B cell (primary cell): Measurements from ENCODE around the gene INO80D. TPM values are rescaled to one million over a fixed set of nuclear protein-coding genes. Genes with fewer than 3 reads are reported as not detected.

ENCODE experiments used
- ATAC-seq: fragments of 200-7000 bp; cut with Tn5 transposase; one replicate; pipeline ENCODE4 v1.10.0; 2021; ENCODE audit warnings: low read depth, mild to moderate bottlenecking, moderate number of reproducible peaks, moderate library complexity
- CTCF ChIA-PET: fragments of 350-600 bp; sonication (Branson Sonifier 250); formaldehyde crosslinking; loops from one replicate; lab custom pipeline; 2021; ENCODE audit warnings: antibody characterized with exemption, inconsistent platforms; lab: Charles Lee
- POLR2A ChIA-PET: fragments of 350-600 bp; sonication (Branson Sonifier 250); formaldehyde crosslinking; loops from one replicate; lab custom pipeline; 2021; ENCODE audit warnings: antibody characterized with exemption; lab: Charles Lee
- DNase-seq: peaks from one replicate; pipeline ENCODE4 v3.0.0; 2013
- H2AFZ ChIP-seq: 2 replicates; pipeline ENCODE4 v1.6.1; 2012; ENCODE audit warnings: mild to moderate bottlenecking, low read depth, low read length; ENCODE audit not compliant: insufficient read depth, poor library complexity, severe bottlenecking
- H3K27ac ChIP-seq, 2 donors: 1 replicate in 1 of 2; 2 replicates in 1 of 2; pipeline ENCODE4 v1.5.1; 2012 to 2013; ENCODE audit warnings: low read length in 2 of 2, mild to moderate bottlenecking in 2 of 2, moderate library complexity in 1 of 2
- H3K27me3 ChIP-seq, 4 experiments: fragments of 200-600 bp in 1 of 4; sonication (generic) in 1 of 4; replicated peaks in 1 of 4; 1 replicate in 2 of 4; 2 replicates in 2 of 4; pipeline versions ENCODE4 v1.6.1 to v1.7.0; 2013 to 2016; ENCODE audit warnings: low read length in 3 of 4, mild to moderate bottlenecking in 2 of 4, mixed read lengths in 1 of 4, moderate library complexity in 1 of 4; ENCODE audit not compliant: insufficient read depth in 4 of 4, control insufficient read depth in 3 of 4; ENCODE audit errors: control extremely low read depth in 1 of 4
- H3K36me3 ChIP-seq, 2 experiments: replicated peaks in 1 of 2; 1 replicate in 1 of 2; 2 replicates in 1 of 2; pipeline versions ENCODE4 v1.6.1 to v1.7.1; 2013; ENCODE audit warnings: low read length in 1 of 2; ENCODE audit not compliant: insufficient read depth in 2 of 2, control insufficient read depth in 1 of 2; ENCODE audit errors: control extremely low read depth in 1 of 2, extremely low read depth in 1 of 2
- H3K4me1 ChIP-seq, 2 donors: fragments of 200-600 bp in 1 of 2; sonication (generic) in 1 of 2; 1 replicate in 1 of 2; 2 replicates in 1 of 2; pipeline versions ENCODE4 v1.5.1 to v1.6.1; 2013 to 2017; ENCODE audit warnings: low read length in 2 of 2; ENCODE audit not compliant: control insufficient read depth in 2 of 2, insufficient read depth in 2 of 2
- H3K4me2 ChIP-seq: replicated peaks from 2 replicates; pipeline ENCODE3; 2012; ENCODE audit warnings: mild to moderate bottlenecking, low read depth, low read length; ENCODE audit not compliant: poor library complexity, severe bottlenecking
- H3K4me3 ChIP-seq, 5 experiments: fragments of 200-600 bp in 1 of 5; sonication (generic) in 1 of 5; 1 replicate in 3 of 5; 2 replicates in 2 of 5; pipeline versions ENCODE4 v1.5.1 to v1.7.0; 2011 to 2016; ENCODE audit warnings: low read length in 4 of 5, mild to moderate bottlenecking in 4 of 5, low read depth in 2 of 5, control low read depth in 1 of 5, moderate library complexity in 1 of 5; ENCODE audit not compliant: insufficient read depth in 1 of 5; ENCODE audit errors: control extremely low read depth in 1 of 5, extremely low read depth in 1 of 5
- H3K79me2 ChIP-seq: fragments of 200-600 bp; sonication (generic); one replicate; pipeline ENCODE4 v1.6.0; 2016; ENCODE audit warnings: low read length; ENCODE audit not compliant: control insufficient read depth, insufficient read depth
- H3K9ac ChIP-seq: fragments of 200-600 bp; sonication (generic); 2 replicates; pipeline ENCODE4 v1.6.1; 2017; ENCODE audit warnings: mild to moderate bottlenecking, low read length, moderate library complexity
- H3K9me3 ChIP-seq, 3 donors: one replicate each; pipeline versions ENCODE4 v1.6.1 to v1.7.1; 2013; ENCODE audit warnings: low read length in 2 of 3; ENCODE audit not compliant: control insufficient read depth in 2 of 3, insufficient read depth in 1 of 3; ENCODE audit errors: control extremely low read depth in 1 of 3
- H4K20me1 ChIP-seq: 2 replicates; pipeline ENCODE4 v1.6.0; 2012; ENCODE audit warnings: mild to moderate bottlenecking, low read length; ENCODE audit not compliant: insufficient read depth, control insufficient read depth, poor library complexity, severe bottlenecking
- H3K27ac Mint-ChIP-seq: one replicate; pipeline ENCODE4 v1.8.0; 2021; ENCODE audit warnings: mixed read lengths
- H3K27me3 Mint-ChIP-seq: one replicate; pipeline ENCODE4 v1.8.0; 2021; ENCODE audit warnings: mixed read lengths
- H3K4me1 Mint-ChIP-seq: one replicate; pipeline ENCODE4 v1.8.0; 2021; ENCODE audit warnings: mixed read lengths
- H3K4me3 Mint-ChIP-seq: one replicate; pipeline ENCODE4 v1.8.0; 2021; ENCODE audit warnings: mixed read lengths
- H3K9me3 Mint-ChIP-seq: one replicate; pipeline ENCODE4 v1.8.0; 2022; ENCODE audit warnings: mixed read lengths; ENCODE audit not compliant: insufficient read depth
- CTCF ChIP-seq: fragments of 200-600 bp; IDR thresholded peaks from one replicate; pipeline ENCODE4 v1.8.0; 2022; ENCODE audit warnings: antibody characterized with exemption, mild to moderate bottlenecking
- EZH2 ChIP-seq: IDR thresholded peaks from 2 replicates; pipeline ENCODE4 v1.6.1; 2012; ENCODE audit warnings: borderline replicate concordance, low read depth, mild to moderate bottlenecking, moderate library complexity, low read length; ENCODE audit not compliant: insufficient read depth, poor library complexity, severe bottlenecking
- WGBS: methylation state at CpG from one replicate; pipeline ENCODE4 v1.1.5; 2013; ENCODE audit warnings: missing lambda C conversion rate; ENCODE audit not compliant: insufficient coverage; 5-methylcytosine and 5-hydroxymethylcytosine counted together
- intact Hi-C: fragments of 100-400 bp; cut with micrococcal nuclease; formaldehyde crosslinking; loops from one replicate; pipeline ENCODE4 v1.10.0; 2022
- polyA minus RNA-seq: library from RNA; depleted of rRNA, polyadenylated mRNA; stranded (reverse); fragments of >200 nt; gene quantifications from 2 replicates; pipeline ENCODE4 v1.2.3, GENCODE V29; 2012
- polyA plus RNA-seq: library from polyadenylated mRNA; depleted of rRNA; stranded (reverse); fragments of >200 nt; gene quantifications from 2 replicates; pipeline ENCODE4 v1.2.3, GENCODE V29; 2012
- total RNA-seq, 2 donors: library from RNA; stranded (reverse); fragments of 120-200 nt in 1 of 2; gene quantifications; 1 replicate in 1 of 2; 2 replicates in 1 of 2; pipeline versions ENCODE4 v1.2.3 to v1.2.4, GENCODE V29; 2013 to 2022

INO80D gene
- total RNA-seq (61.2 and 69.1 TPM in 2 replicates), polyA plus RNA-seq (6.3 and 8.0 TPM in 2 replicates), polyA minus RNA-seq (15.9 and 35.4 TPM in 2 replicates)
- 16.6 TPM for total RNA-seq (2013)

- H3K4me3 Mint-ChIP-seq: peak within 1 kb of the TSS; percentile 99
- H3K9me3 ChIP-seq: no peaks in the 10 kb centered on the region
- peak within 1 kb of the TSS; percentile 100 for H3K27ac Mint-ChIP-seq
- H3K27ac ChIP-seq: peak within 1 kb of the TSS; percentile 96 to 97
- intact Hi-C loops: loop anchor here (1.0 to 10.0 kb wide), 7 partner anchors 73 to 1539 kb away; partner anchors contain the start of genes CREB1, EEF1B2, FASTKD2 and MDH1B
- ChIA-PET CTCF (interaction anchor here (0.9 to 1.3 kb wide), 5 partner anchors 21 to 73 kb away, joined by 3 to 5 read pairs (median 4); partner anchors contain the start of genes EEF1B2 and NDUFS1), POLR2A (interaction anchor here (0.5 to 1.3 kb wide), 5 partner anchors 71 to 1444 kb away, joined by 3 to 11 read pairs (median 4); partner anchors contain the start of genes CREB1, EEF1B2 and NDUFS1)
- TF ChIP-seq EZH2 (no peak), CTCF (peak; percentile 67)
- H3K27me3 Mint-ChIP-seq: no peaks in the 10 kb centered on the region
- H3K9me3 Mint-ChIP-seq: no peaks in the 10 kb centered on the region
- ATAC-seq (peak; percentile 84), DNase-seq (peak; percentile 91)
- peak within 1 kb of the TSS; percentile 90 for H3K4me2 ChIP-seq
- H3K9ac ChIP-seq: peak within 1 kb of the TSS; percentile 94
- 2% methylated on average over 23 of the region's 39 CpGs for WGBS
- H2AFZ ChIP-seq: peak within 1 kb of the TSS; percentile 80
- H3K27me3 ChIP-seq: no peaks in the 10 kb centered on the region
- H3K4me3 ChIP-seq: peak within 1 kb of the TSS; percentile 68 to 95 (median 88)
- peaks cover 19% of the 10 kb centered on the region in 2 donors for H3K4me1 ChIP-seq
- peaks cover 84% of the 10 kb centered on the region for H3K79me2 ChIP-seq
- H3K36me3 ChIP-seq: peaks cover 0 to under 1% of the 10 kb centered on the region in 2 experiments
- peaks cover 17% of the 10 kb centered on the region for H4K20me1 ChIP-seq
- H3K4me1 Mint-ChIP-seq: peaks cover 43% of the 10 kb centered on the region
These were observed at the start of gene INO80D for GRCh38 chr2:206085742-206086445. Gene INO80D, minus strand, starts transcription at chr2:206086174. Its CDS starts 23,158 bp downstream, at chr2:206063016.

GRCh38 chr2:206127656-206128055, 41.7 kb upstream of the INO80D start:
- H3K27ac ChIP-seq: no peak overlapping the region
- no peaks in the 10 kb centered on the region for H3K4me1 ChIP-seq
- Mint-ChIP-seq H3K9me3 (no peaks in the 10 kb centered on the region), H3K4me1 (no peaks in the 10 kb centered on the region), H3K27me3 (no peaks in the 10 kb centered on the region), H3K27ac (no peak overlapping the region), H3K4me3 (no peak overlapping the region)
- ChIA-PET CTCF (no interaction called here), POLR2A (no interaction called here)
- H3K9ac ChIP-seq: no peak overlapping the region
- no peaks in the 10 kb centered on the region for H3K79me2 ChIP-seq
- intact Hi-C loops: no loop called here
- no peaks in the 10 kb centered on the region for H4K20me1 ChIP-seq
- TF ChIP-seq EZH2: no peak
- TF ChIP-seq CTCF: no peak
- ATAC-seq (no peak), DNase-seq (no peak)
- H3K27me3 ChIP-seq: no peaks in the 10 kb centered on the region
- H3K36me3 ChIP-seq: peaks cover 5 to 61% of the 10 kb centered on the region in 2 experiments
- no peaks in the 10 kb centered on the region for H3K9me3 ChIP-seq
- H3K4me3 ChIP-seq: no peak overlapping the region
- no peak overlapping the region for H2AFZ ChIP-seq
- H3K4me2 ChIP-seq: no peak overlapping the region
